GM18867 (cell line): Measurements from ENCODE around the gene TRIM54.
"Not testable (repeated sequence)": the region's sequence is repeated elsewhere in the genome, so short reads cannot be mapped to it uniquely, and the experiment has no call there.

Experiments used
- ATAC-seq: cut with Tn5 transposase; IDR thresholded peaks from one replicate; pipeline ENCODE4 v1.9.1; 2021; ENCODE audit warnings: mild to moderate bottlenecking, moderate library complexity; ENCODE audit not compliant: unreplicated experiment

The TRIM54 gene

DNA sequence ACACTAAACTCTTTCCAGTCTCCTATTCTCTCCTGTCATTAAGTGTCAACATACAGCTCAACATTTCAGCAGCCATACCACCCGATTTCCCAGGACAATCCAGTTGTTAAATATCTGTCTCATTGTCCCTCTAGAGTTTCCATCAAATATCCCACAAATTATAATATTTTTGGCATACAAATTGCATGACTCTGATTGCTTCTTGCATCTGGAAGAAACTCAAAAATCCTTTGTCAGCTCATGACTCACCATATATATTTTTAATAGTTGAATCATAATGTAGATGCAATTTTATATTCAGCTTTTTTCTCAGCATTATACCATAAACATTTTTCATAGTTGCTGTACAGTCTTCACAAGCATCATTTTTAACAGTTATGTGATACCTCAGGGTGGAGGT lies 26.6 kb upstream of the TRIM54 start:
- ATAC-seq, result no peak

GRCh38 chr2:27256855-27257454 lies 25.3 kb upstream of the TRIM54 start:
- ATAC-seq, result no peak

DNA sequence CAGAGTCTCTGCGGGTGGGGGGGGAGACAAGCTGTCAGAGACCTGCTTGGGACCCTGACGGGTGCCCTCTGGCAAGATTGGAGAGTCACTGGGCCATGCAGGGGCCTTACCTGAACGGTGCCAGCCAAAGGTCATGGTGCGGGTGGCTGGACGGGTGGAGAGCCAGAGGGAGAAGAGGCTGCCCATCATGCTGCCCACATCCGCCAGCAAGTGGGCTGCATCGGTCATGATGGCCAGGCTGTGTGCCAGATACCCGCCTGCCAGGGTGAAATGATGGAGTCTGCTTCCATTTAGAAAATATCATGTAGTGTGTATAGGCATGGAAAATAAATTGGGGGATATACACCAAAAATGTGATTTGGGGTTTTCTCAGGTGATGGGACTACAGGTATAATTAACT lies 24.2 kb upstream of the TRIM54 start:
- ATAC-seq, result no peak

- no peak for ATAC-seq
Measured at GRCh38 chr2:27261241-27261925, 20.8 kb upstream of the TRIM54 start.

DNA sequence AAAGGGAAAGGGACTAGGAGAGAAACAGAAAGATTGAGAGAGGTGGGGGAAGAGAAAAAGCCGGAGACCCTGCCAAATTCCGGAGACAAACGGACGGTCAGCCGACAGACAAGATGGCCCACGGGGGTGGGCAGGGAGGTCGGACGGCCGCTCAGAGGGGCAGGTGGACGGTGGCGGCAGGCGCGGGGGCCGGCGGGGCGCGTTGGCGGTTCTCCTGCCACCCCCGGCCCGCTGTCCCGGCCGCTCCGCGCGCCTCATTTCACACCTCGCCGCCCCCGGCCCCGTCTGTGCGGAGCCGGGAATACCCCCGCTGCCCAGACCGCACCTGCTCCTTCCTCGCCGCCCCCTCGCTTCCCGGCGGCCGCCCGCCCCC lies 20.3 kb upstream of the TRIM54 start:
- no peak for ATAC-seq

- ATAC-seq, result peak; percentile 55
Measured at GRCh38 chr2:27262379-27263286, 19.6 kb upstream of the TRIM54 start, which contains the start of gene SLC30A3. TSS of gene SLC30A3 (minus strand) at chr2:27263047. CDS start at chr2:27262906, 141 bp downstream.

- no peak for ATAC-seq
Measured at GRCh38 chr2:27263287-27264252, 18.7 kb upstream of the TRIM54 start.

- ATAC-seq, result no peak
Measured at GRCh38 chr2:27264253-27264752, 17.9 kb upstream of the TRIM54 start.

GRCh38 chr2:27264753-27265535 lies 17.3 kb upstream of the TRIM54 start:
- no peak for ATAC-seq

- no peak for ATAC-seq
Measured at GRCh38 chr2:27265536-27265870, 16.7 kb upstream of the TRIM54 start.

GRCh38 chr2:27268296-27268695 lies 13.9 kb upstream of the TRIM54 start:
- not testable (repeated sequence) for ATAC-seq

DNA sequence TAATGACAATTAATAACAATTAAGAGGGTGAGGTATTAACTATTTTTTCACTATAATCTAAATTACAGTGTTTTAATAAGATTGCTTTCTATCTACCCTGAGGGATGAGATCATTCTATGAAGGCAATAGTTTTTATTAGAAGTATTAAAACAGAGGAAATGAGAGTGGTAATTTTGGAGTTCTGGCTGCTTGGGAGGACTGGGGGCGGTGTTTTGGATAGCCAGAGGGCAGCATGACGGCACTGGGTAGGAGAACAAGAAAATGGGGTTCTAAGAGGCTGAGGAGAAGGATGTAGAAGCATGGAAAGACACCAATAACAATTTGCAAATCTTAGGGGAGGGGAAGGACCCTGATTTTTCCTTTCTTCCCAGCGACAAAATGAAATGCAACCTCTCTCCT lies 12.1 kb upstream of the TRIM54 start:
- no peak for ATAC-seq

- no peak for ATAC-seq
Measured at GRCh38 chr2:27270670-27271069, 11.6 kb upstream of the TRIM54 start.

GRCh38 chr2:27271631-27272340 lies 10.4 kb upstream of the TRIM54 start:
- ATAC-seq, result no peak

DNA sequence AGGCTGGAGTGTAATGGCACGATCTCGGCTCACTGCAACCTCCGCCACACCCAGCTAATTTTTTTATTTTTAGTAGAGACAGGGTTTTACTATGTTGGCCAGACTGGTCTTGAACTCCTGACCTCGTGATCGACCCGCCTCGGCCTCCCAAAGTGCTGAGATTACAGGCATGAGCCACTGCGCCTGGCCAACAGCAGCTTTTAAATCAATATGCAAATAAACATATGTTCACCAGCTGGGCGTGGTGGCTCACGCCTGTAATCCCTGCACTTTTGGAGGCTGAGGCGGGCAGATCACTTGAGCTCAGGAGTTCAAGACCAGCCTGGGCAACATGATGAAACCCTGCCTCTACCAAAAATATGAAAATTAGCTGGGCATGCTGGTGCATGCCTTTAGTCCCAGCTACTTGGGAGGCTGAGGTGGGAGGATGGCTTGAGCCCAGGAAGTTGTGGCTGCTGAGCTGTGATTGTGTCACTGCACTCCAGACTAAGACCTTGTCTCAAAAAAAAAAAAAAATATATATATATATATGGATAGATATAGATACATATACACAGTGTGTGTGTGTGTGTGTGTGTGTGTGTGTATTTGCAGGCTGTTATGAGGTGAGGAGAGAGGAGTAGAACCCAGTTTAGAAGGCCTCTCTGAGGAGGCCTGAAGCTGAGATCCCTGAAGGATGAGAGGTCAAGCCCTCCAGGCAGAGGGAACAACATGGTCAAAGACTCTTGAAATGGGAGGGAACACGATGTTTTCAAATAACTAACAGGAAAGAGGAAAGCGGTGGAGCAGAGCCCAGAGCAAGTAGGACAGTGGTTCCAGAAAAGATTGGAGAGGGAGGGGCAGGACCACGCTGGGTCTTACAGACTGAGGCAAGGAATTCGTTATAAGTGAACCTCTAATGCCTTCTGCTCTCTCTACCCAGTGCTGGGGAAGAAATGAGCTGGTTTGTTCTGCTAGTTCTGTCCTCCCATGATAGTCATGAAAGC lies 9.4 kb upstream of the TRIM54 start:
- ATAC-seq, result not testable (repeated sequence)

DNA sequence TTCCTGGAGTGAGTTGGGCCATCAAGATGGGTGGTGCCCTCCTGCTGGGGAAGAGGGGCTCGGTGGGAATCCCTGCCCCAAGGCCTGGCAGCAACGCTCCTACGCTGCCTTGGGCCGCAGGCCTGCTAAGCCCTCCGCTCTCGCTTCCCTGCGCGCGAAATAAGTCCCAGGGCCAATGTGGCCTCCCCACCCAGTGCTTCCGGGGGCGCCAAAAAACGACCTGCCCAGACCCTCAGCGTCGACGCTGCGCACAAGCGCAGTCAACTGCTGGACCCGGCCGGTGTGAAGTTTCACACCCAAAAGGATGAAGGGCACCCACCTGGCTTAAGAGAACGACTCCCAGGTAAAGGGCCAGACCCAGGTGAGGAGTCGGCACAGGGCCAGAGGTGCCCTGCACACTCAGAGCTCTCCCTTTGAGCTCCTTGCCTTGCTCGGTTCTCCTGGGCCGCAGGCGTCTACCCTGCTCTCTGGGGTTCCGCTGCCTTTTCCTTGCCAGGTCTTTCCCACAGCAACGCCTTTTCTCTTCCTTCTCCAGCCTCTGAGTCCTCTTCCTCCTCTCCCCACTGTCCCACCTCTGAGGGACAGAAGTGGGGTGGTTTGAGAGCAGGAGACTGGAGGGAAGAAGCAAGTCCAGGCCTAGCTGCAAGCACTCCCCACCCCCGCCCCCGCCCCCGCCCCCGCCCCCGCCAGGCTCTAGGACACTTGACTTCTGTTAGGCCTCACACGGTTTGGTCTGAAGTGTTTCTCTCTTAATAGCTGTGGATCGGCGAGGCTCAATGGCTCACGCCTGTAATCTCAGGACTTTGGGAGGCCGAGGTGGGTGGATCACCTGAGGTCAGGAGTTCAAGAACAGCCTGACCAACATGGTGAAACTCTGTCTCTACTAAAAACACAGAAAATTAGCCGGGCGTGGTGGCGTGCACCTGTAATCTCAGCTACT lies 6.7 kb upstream of the TRIM54 start, which contains the start of gene DNAJC5G:
DNAJC5G (plus strand) TSS at position 223 of the 940 bp plus-strand sequence. CDS start 1,296 bp downstream, outside the sequence.
- no peak for ATAC-seq

- no peak for ATAC-seq
Measured at GRCh38 chr2:27278010-27278409, 4.2 kb upstream of the TRIM54 start.
